H9 (cell line): ENCODE measurements around the gene FBN2. TPM values are rescaled to one million over a fixed set of nuclear protein-coding genes. Genes with fewer than 3 reads are reported as not detected.

ENCODE experiments used
- DNase-seq: peaks from one replicate; pipeline ENCODE4 v3.0.0-alpha.2; 2017
- H2AFZ ChIP-seq: one replicate; pipeline ENCODE4 v1.6.1; 2013; ENCODE audit warnings: mild to moderate bottlenecking, low read length, control low read depth, moderate library complexity
- H2AK5ac ChIP-seq: 2 replicates; pipeline ENCODE4 v1.6.1; 2013; ENCODE audit warnings: low read length, control low read depth, mixed read lengths; ENCODE audit not compliant: insufficient read length
- H2BK120ac ChIP-seq: one replicate; pipeline ENCODE4 v1.6.1; 2013; ENCODE audit warnings: low read depth, mild to moderate bottlenecking, low read length, control low read depth, inconsistent platforms; ENCODE audit not compliant: poor library complexity, severe bottlenecking
- H2BK12ac ChIP-seq: 2 replicates; pipeline ENCODE4 v1.6.1; 2013; ENCODE audit warnings: low read length, control low read depth, mixed read lengths, low read depth; ENCODE audit not compliant: insufficient read length
- H2BK15ac ChIP-seq: 2 replicates; pipeline ENCODE4 v1.6.1; 2013; ENCODE audit warnings: low read depth, low read length, control low read depth
- H2BK20ac ChIP-seq: one replicate; pipeline ENCODE4 v1.6.1; 2013; ENCODE audit warnings: low read depth, mild to moderate bottlenecking, low read length, control low read depth, inconsistent platforms; ENCODE audit not compliant: poor library complexity, severe bottlenecking
- H2BK5ac ChIP-seq: 2 replicates; pipeline ENCODE4 v1.6.1; 2013; ENCODE audit warnings: low read length, control low read depth, mixed read lengths; ENCODE audit not compliant: insufficient read length
- H3K14ac ChIP-seq: 2 replicates; pipeline ENCODE4 v1.6.1; 2013; ENCODE audit warnings: low read length, control low read depth; ENCODE audit not compliant: insufficient read depth
- H3K18ac ChIP-seq: 2 replicates; pipeline ENCODE4 v1.6.1; 2013; ENCODE audit warnings: low read depth, mild to moderate bottlenecking, mixed read lengths, low read length, control low read depth; ENCODE audit not compliant: insufficient read length
- H3K23ac ChIP-seq: 2 replicates; pipeline ENCODE4 v1.6.1; 2013; ENCODE audit warnings: low read length, control low read depth, mixed read lengths, low read depth; ENCODE audit not compliant: insufficient read length
- H3K23me2 ChIP-seq: 2 replicates; pipeline ENCODE4 v1.6.1; 2013; ENCODE audit warnings: low read depth, mild to moderate bottlenecking, mixed read lengths, low read length, control low read depth; ENCODE audit not compliant: insufficient read length, poor library complexity, severe bottlenecking
- H3K27ac ChIP-seq: 2 replicates; pipeline ENCODE4 v1.5.1; 2013; ENCODE audit warnings: low read length, control low read depth, mixed read lengths, low read depth; ENCODE audit not compliant: insufficient read length
- H3K27me3 ChIP-seq: 2 replicates; pipeline ENCODE4 v1.6.1; 2013; ENCODE audit warnings: low read length, control low read depth, inconsistent platforms; ENCODE audit not compliant: insufficient read depth
- H3K4ac ChIP-seq: 2 replicates; pipeline ENCODE4 v1.6.1; 2013; ENCODE audit warnings: low read depth, mild to moderate bottlenecking, control low read depth, inconsistent platforms, low read length, moderate library complexity
- H3K4me1 ChIP-seq: 2 replicates; pipeline ENCODE4 v1.6.1; 2013; ENCODE audit warnings: low read length, control low read depth, inconsistent platforms; ENCODE audit not compliant: insufficient read depth
- H3K4me2 ChIP-seq: 2 replicates; pipeline ENCODE4 v1.6.1; 2013; ENCODE audit warnings: low read length, control low read depth, mixed read lengths; ENCODE audit not compliant: insufficient read length, insufficient read depth
- H3K56ac ChIP-seq: 2 replicates; pipeline ENCODE4 v1.6.1; 2013; ENCODE audit warnings: low read depth, mild to moderate bottlenecking, mixed read lengths, low read length, control low read depth; ENCODE audit not compliant: insufficient read length
- H3K79me1 ChIP-seq: 2 replicates; pipeline ENCODE4 v1.6.1; 2013; ENCODE audit warnings: low read depth, mild to moderate bottlenecking, moderate library complexity, low read length, control low read depth, inconsistent platforms; ENCODE audit not compliant: insufficient read depth, poor library complexity, severe bottlenecking
- H3K79me2 ChIP-seq: 2 replicates; pipeline ENCODE4 v1.6.1; 2013; ENCODE audit warnings: low read length, control low read depth, inconsistent platforms; ENCODE audit not compliant: insufficient read depth
- H3K9ac ChIP-seq: 2 replicates; pipeline ENCODE4 v1.6.1; 2013; ENCODE audit warnings: low read length, control low read depth, mixed read lengths; ENCODE audit not compliant: insufficient read length; ENCODE audit errors: extremely low read depth
- H3K9me3 ChIP-seq: one replicate; pipeline ENCODE4 v1.6.1; 2013; ENCODE audit warnings: low read depth, low read length, inconsistent platforms; ENCODE audit not compliant: control insufficient read depth
- H3T11ph ChIP-seq: one replicate; pipeline ENCODE4 v1.6.1; 2013; ENCODE audit warnings: mild to moderate bottlenecking, low read length, control low read depth, inconsistent platforms
- H4K20me1 ChIP-seq: one replicate; pipeline ENCODE4 v1.6.1; 2013; ENCODE audit not compliant: control insufficient read depth, insufficient read length, insufficient read depth
- H4K5ac ChIP-seq: 2 replicates; pipeline ENCODE4 v1.6.1; 2013; ENCODE audit warnings: low read depth, mild to moderate bottlenecking, mixed read lengths, low read length, control low read depth; ENCODE audit not compliant: insufficient read length
- H4K8ac ChIP-seq: replicated peaks from 2 replicates; pipeline ENCODE4 v1.6.1; 2013; ENCODE audit warnings: low read length, control low read depth, mixed read lengths, low read depth; ENCODE audit not compliant: insufficient read length
- H4K91ac ChIP-seq: 2 replicates; pipeline ENCODE4 v1.6.1; 2013; ENCODE audit warnings: low read depth, mild to moderate bottlenecking, moderate library complexity, mixed read lengths, low read length, control low read depth; ENCODE audit not compliant: insufficient read length
- H3K27ac Mint-ChIP-seq, 3 experiments: 2 replicates in 2 of 3; 3 replicates in 1 of 3; pipeline ENCODE4 v1.8.0; 2020 to 2021; ENCODE audit warnings: mixed read lengths in 3 of 3, mild to moderate bottlenecking in 1 of 3, moderate library complexity in 1 of 3
- H3K27me3 Mint-ChIP-seq: 2 replicates; pipeline ENCODE4 v1.8.0; 2021; ENCODE audit warnings: low read depth, mild to moderate bottlenecking, moderate library complexity, mixed read lengths
- H3K36me3 Mint-ChIP-seq, 3 experiments: 2 replicates in 2 of 3; 3 replicates in 1 of 3; pipeline ENCODE4 v1.8.0; 2020 to 2021; ENCODE audit warnings: low read depth in 3 of 3, mixed read lengths in 3 of 3; ENCODE audit not compliant: insufficient read depth in 1 of 3
- H3K4me1 Mint-ChIP-seq, 2 experiments: 2 replicates each; pipeline ENCODE4 v1.8.0; 2020; ENCODE audit warnings: mixed read lengths in 2 of 2
- H3K4me3 Mint-ChIP-seq, 2 experiments: 2 replicates in 1 of 2; 3 replicates in 1 of 2; pipeline ENCODE4 v1.8.0; 2020 to 2021; ENCODE audit warnings: mild to moderate bottlenecking in 2 of 2, mixed read lengths in 2 of 2, moderate library complexity in 1 of 2
- H3K9me3 Mint-ChIP-seq, 2 experiments: 2 replicates in 1 of 2; 3 replicates in 1 of 2; pipeline ENCODE4 v1.8.0; 2020; ENCODE audit warnings: mild to moderate bottlenecking in 2 of 2, mixed read lengths in 2 of 2, moderate library complexity in 1 of 2
- WGBS: extraction: QIAGEN DNeasy Blood & Tissue Kit; methylation state at CpG from one replicate; pipeline ENCODE4 v1.1.7; 2013; ENCODE audit warnings: missing lambda C conversion rate, low lambda C conversion rate, mixed read lengths; ENCODE audit not compliant: insufficient read length; ENCODE audit errors: extremely low coverage; 5-methylcytosine and 5-hydroxymethylcytosine counted together
- total RNA-seq: library from RNA; stranded (reverse); gene quantifications from 2 replicates; pipeline ENCODE4 v1.2.1, GENCODE V29; 2021
- TF ChIP-seq, protein P1 (sequence below): fragments of 200-600 bp; sonication (generic); conservative IDR thresholded peaks from 3 replicates; pipeline ENCODE4 v1.8.0; 2021; ENCODE audit warnings: antibody characterized with exemption, mild to moderate bottlenecking

Gene FBN2
- total RNA-seq, 1 experiment from 2014 or later = 8.3 TPM

DNA sequence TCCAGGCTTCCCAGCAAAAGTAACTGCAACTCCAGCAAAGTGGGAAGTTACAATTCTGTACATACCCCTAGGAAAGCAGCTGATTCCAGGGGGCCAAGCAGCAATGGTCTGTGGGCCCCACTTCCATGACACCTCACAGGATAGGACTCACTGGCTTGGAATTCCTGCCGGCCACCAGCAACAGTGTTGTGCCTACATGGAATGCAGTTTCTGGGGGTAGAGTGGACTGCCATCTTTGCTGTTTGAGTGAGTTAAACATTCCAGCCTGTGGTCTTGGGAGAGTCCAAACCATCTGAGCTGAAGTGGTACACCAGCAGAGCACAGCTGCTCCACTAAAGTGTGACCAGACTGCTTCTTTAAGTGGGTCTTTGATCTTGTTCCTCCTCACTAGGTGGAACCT, 13.4 kb upstream of the FBN2 start:
- no peak overlapping the region for H2AFZ ChIP-seq
- H3K56ac ChIP-seq = no peak overlapping the region

More for the DNA sequence above, 13.4 kb upstream of the FBN2 start:
- no peak overlapping the region for H3K4ac ChIP-seq
- DNase-seq = no peak
- peaks cover 9% of the 10 kb centered on the region in 2 experiments for H3K4me1 Mint-ChIP-seq
- TF ChIP-seq, protein P1, sequence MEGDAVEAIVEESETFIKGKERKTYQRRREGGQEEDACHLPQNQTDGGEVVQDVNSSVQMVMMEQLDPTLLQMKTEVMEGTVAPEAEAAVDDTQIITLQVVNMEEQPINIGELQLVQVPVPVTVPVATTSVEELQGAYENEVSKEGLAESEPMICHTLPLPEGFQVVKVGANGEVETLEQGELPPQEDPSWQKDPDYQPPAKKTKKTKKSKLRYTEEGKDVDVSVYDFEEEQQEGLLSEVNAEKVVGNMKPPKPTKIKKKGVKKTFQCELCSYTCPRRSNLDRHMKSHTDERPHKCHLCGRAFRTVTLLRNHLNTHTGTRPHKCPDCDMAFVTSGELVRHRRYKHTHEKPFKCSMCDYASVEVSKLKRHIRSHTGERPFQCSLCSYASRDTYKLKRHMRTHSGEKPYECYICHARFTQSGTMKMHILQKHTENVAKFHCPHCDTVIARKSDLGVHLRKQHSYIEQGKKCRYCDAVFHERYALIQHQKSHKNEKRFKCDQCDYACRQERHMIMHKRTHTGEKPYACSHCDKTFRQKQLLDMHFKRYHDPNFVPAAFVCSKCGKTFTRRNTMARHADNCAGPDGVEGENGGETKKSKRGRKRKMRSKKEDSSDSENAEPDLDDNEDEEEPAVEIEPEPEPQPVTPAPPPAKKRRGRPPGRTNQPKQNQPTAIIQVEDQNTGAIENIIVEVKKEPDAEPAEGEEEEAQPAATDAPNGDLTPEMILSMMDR = no peak
- H3K9ac ChIP-seq = no peak overlapping the region
- no peaks in the 10 kb centered on the region for H3K9me3 ChIP-seq
- H4K5ac ChIP-seq = no peak overlapping the region
- no peak overlapping the region for H2BK5ac ChIP-seq
- H3K18ac ChIP-seq = no peak overlapping the region
- H3K4me1 ChIP-seq = no peaks in the 10 kb centered on the region
- no peak overlapping the region for H3K27ac ChIP-seq
- no peaks in the 10 kb centered on the region for H4K20me1 ChIP-seq
- no peak overlapping the region for H2BK120ac ChIP-seq
- no peak overlapping the region for H2BK20ac ChIP-seq
- no peak overlapping the region for H3T11ph ChIP-seq
- H3K27ac Mint-ChIP-seq = no peak overlapping the region
- H3K79me2 ChIP-seq = no peaks in the 10 kb centered on the region
- H2BK15ac ChIP-seq = no peak overlapping the region
- no peak overlapping the region for H3K23ac ChIP-seq
- H3K27me3 ChIP-seq = no peaks in the 10 kb centered on the region
- no peaks in the 10 kb centered on the region; the same call in 1 of the 2 replicates for H3K27me3 Mint-ChIP-seq
- H3K14ac ChIP-seq = no peak overlapping the region
- WGBS = no CpG with 5 or more reads among the region's 1 CpG
- no peak overlapping the region for H3K4me2 ChIP-seq
- H2BK12ac ChIP-seq = no peak overlapping the region
- H3K36me3 Mint-ChIP-seq = peaks cover 3 to 6% (median 3%) of the 10 kb centered on the region in 3 experiments; a peak in 2 of 7 replicates
- peaks cover 14 to 26% of the 10 kb centered on the region in 2 experiments; a peak in 4 of 5 replicates for H3K9me3 Mint-ChIP-seq
- no peaks in the 10 kb centered on the region for H3K23me2 ChIP-seq
- H3K79me1 ChIP-seq = no peaks in the 10 kb centered on the region
- no peak overlapping the region for H4K8ac ChIP-seq
- H2AK5ac ChIP-seq = no peak overlapping the region
- H4K91ac ChIP-seq = no peak overlapping the region
- no peak overlapping the region for H3K4me3 Mint-ChIP-seq
